SK-N-SH (cell line): ENCODE results near the gene OSBPL5. TPM values are rescaled to one million over a fixed set of nuclear protein-coding genes. Genes with fewer than 3 reads are reported as not detected.

Source experiments
- CTCF ChIA-PET: fragments of 300-600, 350-600 bp; formaldehyde crosslinking; extraction: SDS; loops from one replicate; lab custom pipeline; 2021; lab: Yijun Ruan, JAX
- POLR2A ChIA-PET: fragments of 350-600 bp; sonication (Branson Sonifier 250); formaldehyde crosslinking; extraction: SDS; loops from one replicate; lab custom pipeline; 2020; ENCODE audit warnings: antibody characterized with exemption, inconsistent platforms; lab: Yijun Ruan, JAX
- DNase-seq: peaks from one replicate; pipeline ENCODE4 v3.0.0; 2012
- H2AFZ ChIP-seq: fragments of 200-600 bp; sonication (generic); 2 replicates; pipeline ENCODE4 v1.8.1; 2016; ENCODE audit warnings: antibody characterized with exemption, mild to moderate bottlenecking, low read depth
- H3F3A ChIP-seq: fragments of 200-600 bp; sonication (generic); replicated peaks from 2 replicates; pipeline ENCODE3; 2016; ENCODE audit warnings: antibody characterized with exemption, mild to moderate bottlenecking; ENCODE audit not compliant: insufficient read depth
- H3K27ac ChIP-seq, 2 experiments: fragments of 200-500 bp in 1 of 2; fragments of 200-600 bp in 1 of 2; sonication (Bioruptor generic) in 1 of 2; sonication (generic), shearing (Covaris generic) in 1 of 2; 2 replicates each; pipeline versions ENCODE4 v1.5.1 to v1.6.1; 2014 to 2016; ENCODE audit warnings: low read depth in 2 of 2, inconsistent platforms in 1 of 2, low read length in 1 of 2, mild to moderate bottlenecking in 1 of 2, mixed read lengths in 1 of 2
- H3K27me3 ChIP-seq: fragments of 200-600 bp; sonication (generic), shearing (Covaris generic); 2 replicates; pipeline ENCODE4 v1.6.1; 2016; ENCODE audit warnings: mixed run types; ENCODE audit not compliant: insufficient read depth
- H3K36me3 ChIP-seq, 2 experiments: fragments of 200-500 bp in 1 of 2; fragments of 200-600 bp in 1 of 2; sonication (Bioruptor generic) in 1 of 2; sonication (generic) in 1 of 2; replicated peaks in 1 of 2; 2 replicates each; pipeline versions ENCODE3 to v1.5.1; 2014 to 2016; ENCODE audit warnings: low read length in 1 of 2, mild to moderate bottlenecking in 1 of 2; ENCODE audit not compliant: insufficient read depth in 2 of 2, control insufficient read depth in 1 of 2
- H3K4me1 ChIP-seq, 2 experiments: fragments of 200-500 bp in 1 of 2; fragments of 200-600 bp in 1 of 2; sonication (Bioruptor generic) in 1 of 2; sonication (generic), shearing (Covaris generic) in 1 of 2; 2 replicates each; pipeline versions ENCODE4 v1.5.1 to v1.6.1; 2014 to 2016; ENCODE audit warnings: low read depth in 1 of 2, low read length in 1 of 2, mixed run types in 1 of 2; ENCODE audit not compliant: insufficient read depth in 2 of 2, control insufficient read depth in 1 of 2
- H3K4me2 ChIP-seq: fragments of 200-600 bp; sonication (generic), shearing (Covaris generic); 2 replicates; pipeline ENCODE4 v1.6.1; 2017; ENCODE audit warnings: mixed run types
- H3K4me3 ChIP-seq, 2 experiments: fragments of 200-500 bp in 1 of 2; fragments of 200-600 bp in 1 of 2; sonication (Bioruptor generic) in 1 of 2; sonication (generic), shearing (Covaris generic) in 1 of 2; 2 replicates each; pipeline versions ENCODE4 v1.5.1 to v1.8.1; 2014 to 2016; ENCODE audit warnings: low read depth in 2 of 2, inconsistent platforms in 1 of 2, low read length in 1 of 2, mild to moderate bottlenecking in 1 of 2, mixed read lengths in 1 of 2, moderate library complexity in 1 of 2
- H3K79me2 ChIP-seq: fragments of 200-600 bp; sonication (generic); 2 replicates; pipeline ENCODE4 v1.8.1; 2017; ENCODE audit warnings: mild to moderate bottlenecking; ENCODE audit not compliant: insufficient read depth
- H3K9ac ChIP-seq: fragments of 200-600 bp; sonication (generic); 2 replicates; pipeline ENCODE4 v1.6.1; 2017; ENCODE audit warnings: mixed run types
- H3K9me2 ChIP-seq: fragments of 200-600 bp; sonication (generic); 2 replicates; pipeline ENCODE4 v1.6.1; 2017; ENCODE audit warnings: mixed run types
- H3K9me3 ChIP-seq: fragments of 200-600 bp; sonication (generic); 2 replicates; pipeline ENCODE4 v1.6.1; 2017; ENCODE audit warnings: mixed run types, mild to moderate bottlenecking, moderate library complexity
- H4K20me1 ChIP-seq: fragments of 200-600 bp; sonication (generic); 2 replicates; pipeline ENCODE4 v1.6.1; 2017; ENCODE audit warnings: mild to moderate bottlenecking, mixed run types; ENCODE audit not compliant: insufficient read depth
- CTCF ChIP-seq: fragments of 200-600 bp; sonication (generic); IDR thresholded peaks from 2 replicates; pipeline ENCODE4 v1.6.1; 2017; ENCODE audit warnings: antibody characterized with exemption, mild to moderate bottlenecking, moderate library complexity
- EZH2phosphoT487 ChIP-seq: fragments of 200-600 bp; sonication (generic); IDR thresholded peaks from 2 replicates; pipeline ENCODE4 v1.6.1; 2017; ENCODE audit warnings: low read depth, mixed run types, mild to moderate bottlenecking, antibody characterized with exemption, moderate library complexity, borderline replicate concordance
- FOSL2 ChIP-seq: IDR thresholded peaks from 2 replicates; pipeline ENCODE4 v1.4.0; 2012; ENCODE audit warnings: low read depth, mild to moderate bottlenecking, moderate library complexity, borderline replicate concordance
- FOXJ3 ChIP-seq: sonication (generic); formaldehyde crosslinking; IDR thresholded peaks from 2 replicates; pipeline ENCODE4 v1.5.1; 2020; ENCODE audit warnings: mild to moderate bottlenecking, missing genetic modification reagents
- FOXM1 ChIP-seq: IDR thresholded peaks from 2 replicates; pipeline ENCODE4 v1.4.0; 2012; ENCODE audit warnings: low read depth, mild to moderate bottlenecking
- GABPA ChIP-seq: IDR thresholded peaks from 2 replicates; pipeline ENCODE4 v1.4.0; 2012; ENCODE audit warnings: low read depth, mild to moderate bottlenecking
- GATA2 ChIP-seq: sonication (generic); formaldehyde crosslinking; IDR thresholded peaks from 2 replicates; pipeline ENCODE4 v1.5.0; 2020; ENCODE audit warnings: mild to moderate bottlenecking, missing genetic modification reagents
- MAX ChIP-seq: IDR thresholded peaks from 2 replicates; pipeline ENCODE4 v1.4.0; 2012; ENCODE audit warnings: low read depth
- NRF1 ChIP-seq: IDR thresholded peaks from 2 replicates; pipeline ENCODE4 v1.6.1; 2012; ENCODE audit warnings: low read depth, mild to moderate bottlenecking, low read length
- RCOR1 ChIP-seq: fragments of 150-350 bp; IDR thresholded peaks from 2 replicates; pipeline ENCODE4 v1.6.1; 2017; ENCODE audit warnings: antibody characterized with exemption, low read length
- TAF1 ChIP-seq: IDR thresholded peaks from 2 replicates; pipeline ENCODE4 v1.6.1; 2012; ENCODE audit warnings: low read depth, mild to moderate bottlenecking, low read length, moderate library complexity, borderline replicate concordance
- TCF12 ChIP-seq: IDR thresholded peaks from 2 replicates; pipeline ENCODE4 v1.4.0; 2012
- TEAD4 ChIP-seq: IDR thresholded peaks from 2 replicates; pipeline ENCODE4 v1.4.0; 2012; ENCODE audit warnings: mild to moderate bottlenecking, borderline replicate concordance; ENCODE audit not compliant: insufficient read depth
- USF1 ChIP-seq: IDR thresholded peaks from 2 replicates; pipeline ENCODE4 v1.4.0; 2012; ENCODE audit warnings: low read depth, borderline replicate concordance
- YY1 ChIP-seq: IDR thresholded peaks from 2 replicates; pipeline ENCODE4 v1.4.0; 2012; ENCODE audit warnings: low read depth, mild to moderate bottlenecking
- WGBS: methylation state at CpG from one replicate; pipeline ENCODE4 v1.1.6; 2017; ENCODE audit warnings: low lambda C conversion rate; 5-methylcytosine and 5-hydroxymethylcytosine counted together
- polyA plus RNA-seq, 3 experiments: library from polyadenylated mRNA; depleted of rRNA; stranded (reverse); fragments of >200 nt; gene quantifications; 2 replicates each; pipeline ENCODE4 v1.2.3, GENCODE V29; 2012
- TF ChIP-seq, protein P1 (sequence below): IDR thresholded peaks from 2 replicates; pipeline ENCODE4 v1.6.1; 2012; ENCODE audit warnings: mild to moderate bottlenecking, low read depth, low read length, moderate library complexity

Gene OSBPL5
- polyA plus RNA-seq, 1 of the 3 experiments (the other 2 are of a cell fraction) = 10.9 TPM

DNA sequence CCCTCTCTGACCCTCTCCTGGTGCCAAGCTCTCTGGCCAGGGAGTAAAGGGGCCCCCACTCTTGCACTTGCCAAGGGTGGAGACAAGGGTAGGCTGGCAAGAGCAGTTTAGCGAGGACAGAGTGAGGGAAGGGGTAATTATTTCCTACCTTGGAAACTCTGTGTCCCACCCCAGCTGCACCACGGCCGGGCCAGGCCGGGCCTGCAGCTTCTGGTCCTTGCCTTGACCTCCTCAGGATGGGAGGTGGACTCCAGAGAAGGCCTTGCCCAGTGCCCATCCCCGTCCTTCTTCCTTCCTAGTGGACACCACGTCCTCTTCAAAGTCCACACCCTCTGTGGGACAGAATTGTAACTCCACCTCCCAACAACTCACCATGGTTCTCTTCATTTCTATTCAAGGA is 18.4 kb upstream of the OSBPL5 start:
- TF ChIP-seq TEAD4 (no peak), FOXM1 (no peak), MAX (no peak), FOXJ3 (CRISPR knock-in tag) (no peak), CTCF (no peak), GABPA (no peak), TCF12 (no peak), GATA2 (CRISPR knock-in tag) (no peak), USF1 (no peak), RCOR1 (no peak), TAF1 (no peak), NRF1 (no peak), FOSL2 (no peak), EZH2phosphoT487 (no peak), YY1 (no peak)
- TF ChIP-seq, protein P1, sequence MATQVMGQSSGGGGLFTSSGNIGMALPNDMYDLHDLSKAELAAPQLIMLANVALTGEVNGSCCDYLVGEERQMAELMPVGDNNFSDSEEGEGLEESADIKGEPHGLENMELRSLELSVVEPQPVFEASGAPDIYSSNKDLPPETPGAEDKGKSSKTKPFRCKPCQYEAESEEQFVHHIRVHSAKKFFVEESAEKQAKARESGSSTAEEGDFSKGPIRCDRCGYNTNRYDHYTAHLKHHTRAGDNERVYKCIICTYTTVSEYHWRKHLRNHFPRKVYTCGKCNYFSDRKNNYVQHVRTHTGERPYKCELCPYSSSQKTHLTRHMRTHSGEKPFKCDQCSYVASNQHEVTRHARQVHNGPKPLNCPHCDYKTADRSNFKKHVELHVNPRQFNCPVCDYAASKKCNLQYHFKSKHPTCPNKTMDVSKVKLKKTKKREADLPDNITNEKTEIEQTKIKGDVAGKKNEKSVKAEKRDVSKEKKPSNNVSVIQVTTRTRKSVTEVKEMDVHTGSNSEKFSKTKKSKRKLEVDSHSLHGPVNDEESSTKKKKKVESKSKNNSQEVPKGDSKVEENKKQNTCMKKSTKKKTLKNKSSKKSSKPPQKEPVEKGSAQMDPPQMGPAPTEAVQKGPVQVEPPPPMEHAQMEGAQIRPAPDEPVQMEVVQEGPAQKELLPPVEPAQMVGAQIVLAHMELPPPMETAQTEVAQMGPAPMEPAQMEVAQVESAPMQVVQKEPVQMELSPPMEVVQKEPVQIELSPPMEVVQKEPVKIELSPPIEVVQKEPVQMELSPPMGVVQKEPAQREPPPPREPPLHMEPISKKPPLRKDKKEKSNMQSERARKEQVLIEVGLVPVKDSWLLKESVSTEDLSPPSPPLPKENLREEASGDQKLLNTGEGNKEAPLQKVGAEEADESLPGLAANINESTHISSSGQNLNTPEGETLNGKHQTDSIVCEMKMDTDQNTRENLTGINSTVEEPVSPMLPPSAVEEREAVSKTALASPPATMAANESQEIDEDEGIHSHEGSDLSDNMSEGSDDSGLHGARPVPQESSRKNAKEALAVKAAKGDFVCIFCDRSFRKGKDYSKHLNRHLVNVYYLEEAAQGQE = no peak
- CTCF ChIA-PET = interaction anchor here (0.6 kb wide), 1 partner anchor 61 kb away, joined by 3 read pairs; no protein-coding TSS in a partner anchor
- H3K79me2 ChIP-seq = no peaks in the 10 kb centered on the region
- DNase-seq = no peak
- 57% methylated on average over 6 of the region's 6 CpGs for WGBS
- POLR2A ChIA-PET = no interaction called here
- H3K27ac ChIP-seq = no peak overlapping the region
- H3K36me3 ChIP-seq = no peaks in the 10 kb centered on the region
- H3K9me2 ChIP-seq = no peaks in the 10 kb centered on the region
- no peaks in the 10 kb centered on the region for H3K9me3 ChIP-seq
- H4K20me1 ChIP-seq = no peaks in the 10 kb centered on the region
- H3F3A ChIP-seq = no peaks in the 10 kb centered on the region
- H2AFZ ChIP-seq = no peak overlapping the region
- no peaks in the 10 kb centered on the region for H3K4me1 ChIP-seq
- H3K4me2 ChIP-seq = no peak overlapping the region
- H3K27me3 ChIP-seq = no peaks in the 10 kb centered on the region
- no peak overlapping the region for H3K9ac ChIP-seq
- H3K4me3 ChIP-seq = no peak overlapping the region
